ENCODE measurements around the gene CBX2. TPM values are rescaled to one million over a fixed set of nuclear protein-coding genes. Genes with fewer than 3 reads are reported as not detected.

Gene CBX2
- total RNA-seq, 4 donors from 2014 or later: 2.4 to 5.9 (median 4.5) TPM

DNA sequence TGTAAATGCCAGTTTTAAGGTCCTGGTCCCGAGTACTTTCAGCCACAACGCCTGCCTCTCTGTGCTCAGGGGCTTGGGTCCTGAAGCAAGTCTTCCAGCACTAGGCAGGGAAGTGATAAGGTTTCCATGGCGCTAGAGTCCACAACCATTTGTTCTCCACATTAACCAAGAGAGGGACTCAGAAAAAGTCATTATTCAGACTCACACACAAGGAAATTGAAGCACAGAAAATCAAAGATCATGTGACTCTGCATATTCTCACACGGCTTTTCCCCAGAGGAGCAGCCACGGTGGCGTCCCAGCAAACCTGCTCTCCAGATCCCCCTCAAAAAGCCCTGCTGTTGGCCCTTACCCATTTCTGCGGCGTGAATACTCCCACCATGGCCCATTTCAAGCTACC, 37.5 kb upstream of the CBX2 start:
- WGBS, 2 donors: 54 to 60% methylated on average over 8 of the region's 8 CpGs
- peaks cover 0 to 11% (median 7%) of the 10 kb centered on the region in 4 donors for H3K4me1 ChIP-seq
- no peak overlapping the region for H3K4me3 ChIP-seq
- H3K9me3 ChIP-seq: no peaks in the 10 kb centered on the region
- no peak overlapping the region for H3K27ac ChIP-seq
- TF ChIP-seq POLR2A (IDR thresholded peaks at IDR 0.05): no peak
- no peak for TF ChIP-seq EP300 (IDR thresholded peaks at IDR 0.05)
- TF ChIP-seq, protein P1, sequence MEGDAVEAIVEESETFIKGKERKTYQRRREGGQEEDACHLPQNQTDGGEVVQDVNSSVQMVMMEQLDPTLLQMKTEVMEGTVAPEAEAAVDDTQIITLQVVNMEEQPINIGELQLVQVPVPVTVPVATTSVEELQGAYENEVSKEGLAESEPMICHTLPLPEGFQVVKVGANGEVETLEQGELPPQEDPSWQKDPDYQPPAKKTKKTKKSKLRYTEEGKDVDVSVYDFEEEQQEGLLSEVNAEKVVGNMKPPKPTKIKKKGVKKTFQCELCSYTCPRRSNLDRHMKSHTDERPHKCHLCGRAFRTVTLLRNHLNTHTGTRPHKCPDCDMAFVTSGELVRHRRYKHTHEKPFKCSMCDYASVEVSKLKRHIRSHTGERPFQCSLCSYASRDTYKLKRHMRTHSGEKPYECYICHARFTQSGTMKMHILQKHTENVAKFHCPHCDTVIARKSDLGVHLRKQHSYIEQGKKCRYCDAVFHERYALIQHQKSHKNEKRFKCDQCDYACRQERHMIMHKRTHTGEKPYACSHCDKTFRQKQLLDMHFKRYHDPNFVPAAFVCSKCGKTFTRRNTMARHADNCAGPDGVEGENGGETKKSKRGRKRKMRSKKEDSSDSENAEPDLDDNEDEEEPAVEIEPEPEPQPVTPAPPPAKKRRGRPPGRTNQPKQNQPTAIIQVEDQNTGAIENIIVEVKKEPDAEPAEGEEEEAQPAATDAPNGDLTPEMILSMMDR (IDR thresholded peaks at IDR 0.05): no peak
- no peaks in the 10 kb centered on the region for H3K36me3 ChIP-seq
- peaks cover 0 to 58% of the 10 kb centered on the region in 2 donors for H3K27me3 ChIP-seq
- DNase-seq (ENCODE audit: low spot score in 2 of 2): no peak

DNA sequence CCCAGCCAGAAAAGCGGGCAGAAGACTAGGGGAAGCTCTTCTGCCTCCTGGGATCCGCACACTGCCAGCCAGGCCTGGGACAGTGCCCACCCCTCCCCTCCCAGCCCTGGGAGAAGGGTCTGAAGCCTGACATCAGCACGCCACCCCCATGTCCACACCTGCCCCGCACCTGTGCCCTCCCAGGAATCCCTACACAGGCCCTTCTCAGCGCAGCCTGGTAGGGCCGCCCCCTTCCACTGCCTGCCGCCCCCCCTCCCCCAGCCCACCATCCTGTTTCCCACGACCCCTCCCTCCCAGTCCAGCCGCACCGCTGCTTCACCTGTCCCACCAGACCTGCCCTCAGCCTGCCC, 36.6 kb upstream of the CBX2 start:
- Histone ChIP-seq H3K4me1 (peaks cover 0 to 14% (median 7%) of the 10 kb centered on the region in 4 donors), H3K4me3 (peak overlapping the region in 1 of 4 donors; percentile 14), H3K36me3 (no peaks in the 10 kb centered on the region), H3K27me3 (peaks cover 0 to 65% of the 10 kb centered on the region in 2 donors), H3K27ac (no peak overlapping the region), H3K9me3 (no peaks in the 10 kb centered on the region)
- DNase-seq (ENCODE audit: low spot score in 2 of 2): no peak
- WGBS, 2 donors: 29 to 43% methylated on average over 9 to 10 of the region's 10 CpGs
- TF ChIP-seq EP300 (IDR thresholded peaks at IDR 0.05): no peak
- TF ChIP-seq, protein P1 (IDR thresholded peaks at IDR 0.05): no peak

DNA sequence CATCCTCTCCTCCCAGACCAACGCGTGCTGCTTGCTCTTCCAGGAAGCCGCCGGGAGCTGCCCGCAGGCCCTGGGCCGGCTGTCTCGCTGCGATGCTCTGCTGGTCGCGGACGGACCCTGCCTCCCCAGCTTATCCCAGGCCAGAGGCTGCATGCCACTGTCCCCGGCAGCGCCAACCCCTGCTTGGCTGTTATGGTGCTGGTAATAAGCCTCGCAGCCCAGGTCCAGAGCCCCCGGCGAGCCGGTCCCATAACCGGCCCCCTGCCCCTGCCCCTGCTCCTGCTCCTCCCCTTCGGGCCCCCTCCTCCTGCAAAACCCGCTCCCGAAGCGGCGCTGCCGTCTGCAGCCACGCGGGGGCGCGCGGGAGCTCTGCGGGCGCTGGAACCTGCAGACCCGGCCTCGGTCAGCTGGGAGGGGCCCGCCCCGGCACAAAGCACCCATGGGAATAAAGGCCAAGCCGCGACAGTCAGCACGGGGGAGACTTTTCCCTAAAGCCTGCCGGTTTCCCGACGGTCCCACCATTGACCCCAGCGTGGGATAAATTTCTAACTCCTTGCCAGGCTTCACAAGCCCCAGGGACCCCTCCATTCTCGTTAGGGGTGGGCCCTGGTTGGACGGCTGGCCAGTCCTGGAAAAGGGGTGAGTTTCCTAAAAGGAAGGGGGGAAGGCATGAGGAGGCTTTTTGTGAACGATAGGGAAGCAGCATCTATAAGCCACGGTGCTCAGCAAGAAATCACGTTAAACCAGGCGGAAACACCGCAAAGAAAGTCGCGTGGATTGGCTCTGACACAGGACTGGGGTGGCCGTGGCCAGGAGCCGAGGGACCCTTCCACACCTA, 36.0 kb upstream of the CBX2 start:
- no peaks in the 10 kb centered on the region for H3K36me3 ChIP-seq
- H3K4me3 ChIP-seq: peak overlapping the region in 1 of 4 donors; percentile 14
- peaks cover 0 to 70% of the 10 kb centered on the region in 2 donors for H3K27me3 ChIP-seq
- no peak overlapping the region for H3K27ac ChIP-seq
- DNase-seq (ENCODE audit: low spot score in 2 of 2): peak; percentile 40 to 43
- peaks cover 0 to 19% (median 7%) of the 10 kb centered on the region in 4 donors for H3K4me1 ChIP-seq
- 10 to 15% methylated on average over 33 to 48 of the region's 53 CpGs for WGBS, 2 donors
- no peaks in the 10 kb centered on the region for H3K9me3 ChIP-seq
- no peak for TF ChIP-seq POLR2A (IDR thresholded peaks at IDR 0.05)
- TF ChIP-seq, protein P1 (IDR thresholded peaks at IDR 0.05): peak; percentile 88 to 99 (median 97)
- TF ChIP-seq EP300 (IDR thresholded peaks at IDR 0.05): peak in 1 of 2 donors; percentile 26

DNA sequence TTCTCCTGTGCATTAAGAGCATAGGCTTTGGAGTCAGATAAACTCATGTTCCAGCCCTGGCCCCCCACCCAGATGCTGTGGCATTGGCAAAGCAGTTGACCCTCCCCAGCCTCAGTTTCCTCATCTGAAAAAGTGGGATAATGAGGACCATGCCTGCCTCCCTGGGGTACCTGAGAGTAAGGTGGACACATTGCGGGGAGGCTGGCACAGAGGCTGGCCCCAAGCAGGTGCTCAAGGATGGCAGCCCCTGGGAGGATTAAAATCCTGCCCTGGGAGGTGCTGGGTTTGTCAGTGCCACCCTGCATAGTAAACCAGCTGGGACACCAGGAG, 35.4 kb upstream of the CBX2 start:
- Histone ChIP-seq H3K4me1 (peaks cover 0 to 25% (median 7%) of the 10 kb centered on the region in 4 donors), H3K27ac (no peak overlapping the region), H3K4me3 (no peak overlapping the region), H3K27me3 (peaks cover 0 to 72% of the 10 kb centered on the region in 2 donors), H3K36me3 (no peaks in the 10 kb centered on the region), H3K9me3 (no peaks in the 10 kb centered on the region)
- WGBS, 2 donors: 100% methylated on average over 1 of the region's 1 CpG; no CpG with 5 or more reads in 1 of the 2 donors
- TF ChIP-seq EP300 (IDR thresholded peaks at IDR 0.05) (no peak), POLR2A (IDR thresholded peaks at IDR 0.05) (no peak)
- TF ChIP-seq, protein P1 (IDR thresholded peaks at IDR 0.05): no peak
- no peak for DNase-seq (ENCODE audit: low spot score in 2 of 2)

DNA sequence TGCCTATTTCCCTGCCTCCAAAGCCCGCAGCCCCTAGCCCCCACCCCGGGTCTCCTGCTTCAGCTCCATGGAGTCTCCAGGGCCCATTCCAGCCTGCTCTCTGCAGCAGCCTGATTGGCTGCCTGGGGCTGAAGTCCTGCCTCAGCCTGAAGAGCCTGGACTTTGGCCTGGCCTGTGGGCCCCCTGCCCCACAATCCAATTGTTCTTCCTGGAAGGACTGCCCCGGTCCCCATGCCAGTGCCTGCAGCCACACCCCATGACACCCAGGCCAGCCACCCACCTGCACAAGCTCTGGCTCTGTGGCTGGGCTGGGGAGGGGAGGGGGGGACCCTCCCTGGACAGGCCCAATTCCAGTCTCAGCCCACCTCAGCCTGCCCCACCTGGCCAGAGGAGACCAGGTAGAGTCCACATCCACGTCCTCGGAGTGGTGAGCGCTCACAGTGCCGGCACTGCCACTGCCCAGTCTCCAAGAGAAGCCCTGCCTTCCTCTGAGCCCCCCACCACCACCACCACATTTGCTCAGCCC, 34.9 kb upstream of the CBX2 start:
- H3K27ac ChIP-seq: no peak overlapping the region
- H3K27me3 ChIP-seq: peaks cover 0 to 72% of the 10 kb centered on the region in 2 donors
- H3K4me3 ChIP-seq: no peak overlapping the region
- peaks cover 0 to 30% (median 7%) of the 10 kb centered on the region in 4 donors for H3K4me1 ChIP-seq
- no peaks in the 10 kb centered on the region for H3K36me3 ChIP-seq
- no peaks in the 10 kb centered on the region for H3K9me3 ChIP-seq
- DNase-seq (ENCODE audit: low spot score in 2 of 2): no peak
- 81 to 84% methylated on average over 7 of the region's 7 CpGs for WGBS, 2 donors
- TF ChIP-seq EP300 (IDR thresholded peaks at IDR 0.05) (no peak), POLR2A (IDR thresholded peaks at IDR 0.05) (no peak)
- TF ChIP-seq, protein P1 (IDR thresholded peaks at IDR 0.05): no peak
